Measurements from ENCODE around the gene KRTAP1-3.
"Not testable (repeated sequence)": the region's sequence is repeated elsewhere in the genome, so short reads cannot be mapped to it uniquely, and the experiment has no call there.

The KRTAP1-3 gene

DNA sequence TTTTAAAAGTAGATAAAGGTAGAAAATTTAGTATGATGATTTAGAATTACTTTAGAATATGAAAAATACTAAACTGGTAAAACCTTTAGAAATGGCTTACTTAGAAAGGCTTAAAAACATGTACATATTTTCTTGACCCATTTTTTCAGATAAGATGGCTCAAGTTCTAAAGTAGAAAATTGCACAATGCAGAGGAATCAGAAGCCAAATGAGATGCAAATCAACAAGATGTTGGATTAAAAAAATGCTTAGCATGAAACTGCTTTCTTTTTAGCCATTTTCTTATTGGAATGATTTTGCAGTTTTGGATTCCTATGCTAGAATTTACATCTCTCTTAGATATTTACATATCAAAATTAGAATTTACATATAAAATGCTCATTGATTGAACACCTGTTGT, 24.2 kb downstream of the KRTAP1-3 start:
- no peaks in the 10 kb centered on the region for H3K36me3 Mint-ChIP-seq
- peaks cover 3% of the 10 kb centered on the region in 2 donors for H3K4me1 Mint-ChIP-seq
- H3K9me3 Mint-ChIP-seq, result no peaks in the 10 kb centered on the region
- no peak overlapping the region for H3K27ac Mint-ChIP-seq
- H3K4me3 Mint-ChIP-seq, result no peak overlapping the region
- H3K27me3 Mint-ChIP-seq, result peaks cover 0 to 7% of the 10 kb centered on the region in 2 donors
- ATAC-seq (replicated peaks) (no peak), DNase-seq (no peak)

DNA sequence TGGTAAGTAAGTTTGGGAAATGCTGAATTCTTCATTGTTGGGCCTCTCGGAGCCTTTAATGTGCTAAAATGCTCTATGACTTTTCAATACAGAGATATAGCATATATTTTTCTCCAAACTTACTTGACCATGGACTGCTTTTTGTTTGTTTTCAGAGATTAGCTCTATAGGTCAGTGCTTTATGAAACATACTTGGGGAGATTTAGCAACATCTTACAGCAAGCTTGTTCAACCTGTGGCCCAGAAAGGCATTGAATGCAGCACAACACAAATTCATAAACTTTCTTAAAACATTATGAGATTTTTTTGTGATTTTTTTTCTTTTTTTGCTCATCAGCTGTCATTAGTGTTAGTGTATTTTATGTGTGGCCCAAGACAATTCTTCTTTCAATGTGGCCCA, 24.7 kb downstream of the KRTAP1-3 start:
- H3K27ac Mint-ChIP-seq, result no peak overlapping the region
- no peak overlapping the region for H3K4me3 Mint-ChIP-seq
- peaks cover 0 to 7% of the 10 kb centered on the region in 2 donors for H3K27me3 Mint-ChIP-seq
- no peaks in the 10 kb centered on the region for H3K36me3 Mint-ChIP-seq
- no peaks in the 10 kb centered on the region for H3K9me3 Mint-ChIP-seq
- ATAC-seq (replicated peaks) (no peak), DNase-seq (no peak)
- peaks cover 0 to 1% of the 10 kb centered on the region in 2 donors for H3K4me1 Mint-ChIP-seq

DNA sequence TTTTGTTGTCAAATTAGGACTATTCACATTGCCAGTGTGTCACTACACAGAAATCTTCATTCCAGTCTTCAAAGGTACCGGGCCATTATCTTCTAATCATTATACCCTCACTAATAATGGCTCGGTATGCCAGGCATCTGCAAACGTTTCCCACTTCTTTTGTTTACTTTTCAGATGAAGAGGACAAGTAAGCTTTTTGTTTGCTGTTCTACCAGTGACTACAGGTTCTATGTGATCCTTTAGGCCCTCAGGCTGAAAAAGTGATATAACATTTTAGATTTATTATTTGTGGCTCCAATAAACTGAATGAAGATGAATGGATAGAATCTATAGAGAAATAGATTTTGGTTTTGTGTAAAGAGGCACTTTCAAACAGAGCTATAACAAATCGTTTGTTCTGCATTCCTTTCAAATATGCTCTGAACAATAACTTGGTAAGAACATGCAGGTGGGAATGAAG, 25.3 kb downstream of the KRTAP1-3 start:
- Mint-ChIP-seq H3K9me3 (no peaks in the 10 kb centered on the region), H3K36me3 (no peaks in the 10 kb centered on the region), H3K4me3 (no peak overlapping the region), H3K4me1 (peaks cover 0 to 1% of the 10 kb centered on the region in 2 donors), H3K27ac (no peak overlapping the region), H3K27me3 (peaks cover 0 to 7% of the 10 kb centered on the region in 2 donors)
- ATAC-seq (replicated peaks) (no peak), DNase-seq (no peak)

GRCh38 chr17:41008811-41009210, 25.9 kb downstream of the KRTAP1-3 start, which contains the start of gene KRTAP3-1:
TSS of gene KRTAP3-1 (minus strand) at chr17:41009128. CDS start at chr17:41009074, 54 bp downstream.
- H3K9me3 Mint-ChIP-seq, result no peaks in the 10 kb centered on the region
- DNase-seq (no peak), ATAC-seq (replicated peaks) (no peak)
- peaks cover 0 to 11% of the 10 kb centered on the region in 2 donors for H3K27me3 Mint-ChIP-seq
- no peak within 1 kb of the TSS for H3K4me3 Mint-ChIP-seq
- no peak within 1 kb of the TSS for H3K27ac Mint-ChIP-seq
- no peaks in the 10 kb centered on the region for H3K36me3 Mint-ChIP-seq
- peaks cover 0 to 1% of the 10 kb centered on the region in 2 donors for H3K4me1 Mint-ChIP-seq

DNA sequence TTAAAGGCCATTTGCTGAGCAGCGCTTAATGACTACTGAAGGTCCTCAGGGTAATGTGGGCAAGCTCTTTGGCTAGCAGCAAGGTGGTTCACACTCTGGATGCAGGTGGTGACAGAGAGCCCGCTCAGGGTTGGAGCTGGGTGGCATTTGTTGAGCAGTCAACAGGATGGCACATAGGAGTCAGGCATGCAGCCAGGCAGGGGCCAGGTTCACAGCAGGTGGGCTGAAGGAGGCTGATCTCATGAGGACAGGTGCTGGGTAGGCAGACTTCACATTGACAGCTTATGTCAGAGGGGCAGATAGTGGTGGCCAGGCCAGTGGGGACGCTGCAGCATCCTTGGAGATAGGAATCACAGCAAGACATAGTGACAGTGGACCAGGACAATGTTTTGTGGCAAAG, 30.3 kb downstream of the KRTAP1-3 start:
- DNase-seq, result no peak
- H3K4me1 Mint-ChIP-seq, result peaks cover 0 to 1% of the 10 kb centered on the region in 2 donors
- H3K27ac Mint-ChIP-seq, result no peak overlapping the region
- ATAC-seq (replicated peaks), result no peak
- no peaks in the 10 kb centered on the region for H3K36me3 Mint-ChIP-seq
- H3K27me3 Mint-ChIP-seq, result peaks cover 13 to 16% of the 10 kb centered on the region in 2 donors
- H3K9me3 Mint-ChIP-seq, result no peaks in the 10 kb centered on the region
- H3K4me3 Mint-ChIP-seq, result no peak overlapping the region

DNA sequence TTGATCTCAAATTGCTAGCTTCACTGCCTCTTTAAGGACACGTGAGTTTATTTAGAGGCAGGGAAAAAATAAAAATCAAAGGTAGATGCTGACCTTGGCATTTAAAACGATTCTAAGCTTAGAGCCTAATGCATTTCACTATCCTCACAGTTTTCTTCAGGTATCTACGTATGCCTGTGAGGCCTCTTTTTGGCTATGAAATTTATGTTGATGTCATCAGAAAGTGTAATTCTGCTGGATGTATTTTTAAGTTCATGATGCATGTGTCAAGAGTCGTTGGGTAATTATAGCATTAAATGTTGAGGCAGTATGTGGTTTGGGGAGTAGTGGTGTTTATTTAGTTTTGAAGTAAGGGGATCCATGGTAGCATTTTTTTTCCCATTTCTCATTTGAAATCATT, 30.7 kb downstream of the KRTAP1-3 start:
- no peaks in the 10 kb centered on the region for H3K9me3 Mint-ChIP-seq
- DNase-seq, result no peak

DNA sequence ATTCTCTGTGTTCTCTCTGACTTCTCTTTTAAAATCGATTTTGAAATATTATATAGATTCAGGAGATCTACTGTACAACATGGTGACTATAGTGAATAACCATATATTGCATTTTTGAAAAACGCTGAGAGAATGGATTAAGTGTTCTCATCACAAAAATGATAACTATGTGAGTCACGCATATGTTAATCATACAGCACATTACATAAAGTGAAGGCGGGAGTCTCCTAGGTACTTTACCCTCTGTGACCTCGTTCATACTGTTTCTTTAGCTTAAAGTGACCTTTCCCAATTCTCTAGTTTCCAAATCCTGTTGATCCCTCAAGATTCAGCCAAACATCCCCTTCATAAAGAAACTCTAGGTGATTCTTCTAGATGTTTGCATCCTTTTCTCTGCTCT, 31.9 kb downstream of the KRTAP1-3 start:
- no peaks in the 10 kb centered on the region for H3K9me3 Mint-ChIP-seq
- DNase-seq (no peak), ATAC-seq (replicated peaks) (no peak)
- H3K27ac Mint-ChIP-seq, result no peak overlapping the region
- no peaks in the 10 kb centered on the region for H3K36me3 Mint-ChIP-seq
- H3K4me1 Mint-ChIP-seq, result no peaks in the 10 kb centered on the region
- H3K27me3 Mint-ChIP-seq, result peaks cover 21% of the 10 kb centered on the region in 2 donors
- no peak overlapping the region for H3K4me3 Mint-ChIP-seq

More for the DNA sequence above, 30.7 kb downstream of the KRTAP1-3 start:
- peaks cover 0 to 1% of the 10 kb centered on the region in 2 donors for H3K4me1 Mint-ChIP-seq
- no peak overlapping the region for H3K27ac Mint-ChIP-seq
- H3K36me3 Mint-ChIP-seq, result no peaks in the 10 kb centered on the region
- no peak overlapping the region for H3K4me3 Mint-ChIP-seq
- ATAC-seq (replicated peaks), result no peak
- peaks cover 15 to 20% of the 10 kb centered on the region in 2 donors for H3K27me3 Mint-ChIP-seq

GRCh38 chr17:41001795-41002194, 32.9 kb downstream of the KRTAP1-3 start:
- H3K9me3 Mint-ChIP-seq, result no peaks in the 10 kb centered on the region
- H3K27me3 Mint-ChIP-seq, result peaks cover 27 to 31% of the 10 kb centered on the region in 2 donors
- no peaks in the 10 kb centered on the region for H3K4me1 Mint-ChIP-seq
- ATAC-seq (replicated peaks) (no peak), DNase-seq (no peak)
- H3K4me3 Mint-ChIP-seq, result no peak overlapping the region
- no peak overlapping the region for H3K27ac Mint-ChIP-seq
- H3K36me3 Mint-ChIP-seq, result no peaks in the 10 kb centered on the region

DNA sequence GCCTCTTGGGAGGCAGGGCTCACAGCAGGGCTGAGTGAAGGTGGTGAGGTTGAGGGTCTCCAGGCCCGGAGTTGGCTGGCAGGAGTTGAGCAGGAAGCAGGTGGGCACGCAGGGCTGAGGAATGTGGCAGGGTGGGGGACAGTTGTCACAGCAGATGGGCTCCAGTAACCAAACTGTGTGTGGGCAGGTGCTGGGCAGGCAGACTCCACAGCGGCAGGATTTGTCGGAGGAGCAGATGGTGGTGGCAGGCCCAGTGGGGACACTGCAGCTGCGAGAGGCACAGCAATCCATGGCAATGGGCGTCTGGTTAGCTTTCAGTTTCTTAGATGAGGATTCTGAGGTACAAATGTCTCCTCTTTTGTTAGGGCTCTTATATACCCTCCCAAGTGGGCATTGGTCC, 35.1 kb downstream of the KRTAP1-3 start, which contains the start of gene KRTAP3-2:
TSS of gene KRTAP3-2 (minus strand) at position 344 of the 400 bp plus-strand sequence. CDS start at position 291, 53 bp downstream.
- H3K27me3 Mint-ChIP-seq, result peaks cover 30 to 42% of the 10 kb centered on the region in 2 donors
- not testable (repeated sequence) for H3K4me1 Mint-ChIP-seq; H3K9me3 Mint-ChIP-seq; H3K27ac Mint-ChIP-seq; H3K36me3 Mint-ChIP-seq; DNase-seq; H3K4me3 Mint-ChIP-seq; ATAC-seq (replicated peaks)

DNA sequence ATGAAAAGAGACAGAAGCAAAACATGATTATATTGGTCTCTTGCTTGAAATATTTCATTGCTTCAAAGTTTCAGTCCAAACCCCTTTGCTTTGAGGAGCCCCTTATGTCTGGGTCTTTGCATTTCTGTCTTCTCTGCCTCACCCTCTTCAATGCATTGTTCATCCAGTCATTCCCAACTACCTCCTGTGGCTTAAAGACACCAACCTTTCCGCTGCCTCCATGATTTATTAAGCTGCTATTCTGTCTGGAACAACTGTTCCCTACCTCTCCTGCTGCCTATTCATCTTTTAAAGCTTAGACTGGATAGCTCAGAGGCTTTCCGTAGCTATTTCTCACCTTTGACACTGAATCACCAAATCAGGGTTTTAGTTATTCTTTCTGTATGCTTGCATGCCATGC, 37.3 kb downstream of the KRTAP1-3 start:
- no peak overlapping the region for H3K4me3 Mint-ChIP-seq
- no peaks in the 10 kb centered on the region for H3K4me1 Mint-ChIP-seq
- no peaks in the 10 kb centered on the region for H3K9me3 Mint-ChIP-seq
- H3K27me3 Mint-ChIP-seq, result peaks cover 32 to 53% of the 10 kb centered on the region in 2 donors
- DNase-seq (no peak), ATAC-seq (replicated peaks) (no peak)
- H3K36me3 Mint-ChIP-seq, result peaks cover 0 to 2% of the 10 kb centered on the region in 2 donors
- no peak overlapping the region for H3K27ac Mint-ChIP-seq

DNA sequence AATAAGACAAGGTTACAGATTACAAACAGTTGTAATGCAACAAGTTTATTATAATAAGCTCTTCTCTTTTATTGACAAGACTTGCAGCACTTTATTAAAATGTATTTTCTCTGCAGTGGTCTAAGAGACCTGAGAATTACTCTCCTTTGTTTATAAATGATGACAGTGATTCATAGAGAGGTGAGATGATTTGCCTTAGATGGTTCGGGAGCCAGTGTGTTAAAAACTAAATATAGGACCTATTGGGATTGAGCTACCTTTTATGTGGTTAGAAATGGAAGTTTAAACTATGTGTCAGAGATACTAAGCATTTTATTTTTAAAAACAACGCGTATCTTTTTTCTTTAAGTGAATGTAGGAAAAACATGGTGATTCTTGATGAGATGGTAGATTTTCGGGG, 37.8 kb downstream of the KRTAP1-3 start:
- Mint-ChIP-seq H3K27ac (no peak overlapping the region), H3K4me1 (no peaks in the 10 kb centered on the region), H3K9me3 (no peaks in the 10 kb centered on the region), H3K36me3 (peaks cover 0 to 2% of the 10 kb centered on the region in 2 donors), H3K27me3 (peaks cover 31 to 49% of the 10 kb centered on the region in 2 donors), H3K4me3 (no peak overlapping the region)
- ATAC-seq (replicated peaks) (no peak), DNase-seq (no peak)

- Mint-ChIP-seq H3K36me3 (peaks cover 0 to 2% of the 10 kb centered on the region in 2 donors), H3K27me3 (peaks cover 34 to 54% of the 10 kb centered on the region in 2 donors), H3K4me1 (no peaks in the 10 kb centered on the region), H3K27ac (no peak overlapping the region), H3K4me3 (no peak overlapping the region), H3K9me3 (no peaks in the 10 kb centered on the region)
- DNase-seq, result no peak
- ATAC-seq (replicated peaks), result no peak
These were observed 39.6 kb downstream of the KRTAP1-3 start for GRCh38 chr17:40995116-40995515.

DNA sequence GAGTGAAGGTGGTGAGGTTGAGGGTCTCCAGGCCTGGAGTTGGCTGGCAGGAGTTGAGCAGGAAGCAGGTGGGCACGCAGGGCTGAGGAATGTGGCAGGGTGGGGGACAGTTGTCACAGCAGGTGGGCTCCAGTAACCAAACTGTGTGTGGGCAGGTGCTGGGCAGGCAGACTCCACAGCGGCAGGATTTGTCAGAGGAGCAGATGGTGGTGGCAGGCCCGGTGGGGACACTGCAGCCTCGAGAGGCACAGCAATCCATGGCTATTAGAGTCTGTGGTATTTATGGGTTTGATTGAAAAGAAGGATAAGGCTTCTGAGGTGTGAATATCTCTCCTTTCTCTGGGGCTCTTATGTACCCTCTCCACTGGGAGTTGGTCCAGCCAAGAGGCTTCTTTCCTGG, 40.8 kb downstream of the KRTAP1-3 start, which contains the start of gene KRTAP3-3:
TSS of gene KRTAP3-3 (minus strand) at position 326 of the 400 bp plus-strand sequence. CDS start at position 259, 67 bp downstream.
- H3K9me3 Mint-ChIP-seq, result no peaks in the 10 kb centered on the region
- no peak within 1 kb of the TSS for H3K4me3 Mint-ChIP-seq
- no peaks in the 10 kb centered on the region for H3K4me1 Mint-ChIP-seq
- ATAC-seq (replicated peaks), result no peak
- DNase-seq, result no peak
- H3K27ac Mint-ChIP-seq, result no peak within 1 kb of the TSS
- peaks cover 27 to 47% of the 10 kb centered on the region in 2 donors for H3K27me3 Mint-ChIP-seq
- H3K36me3 Mint-ChIP-seq, result peaks cover 0 to 2% of the 10 kb centered on the region in 2 donors

- ATAC-seq (replicated peaks) (no peak), DNase-seq (no peak)
- Mint-ChIP-seq H3K9me3 (no peaks in the 10 kb centered on the region), H3K4me3 (no peak overlapping the region), H3K27ac (no peak overlapping the region), H3K27me3 (peaks cover 27 to 43% of the 10 kb centered on the region in 2 donors), H3K36me3 (peaks cover 0 to 2% of the 10 kb centered on the region in 2 donors), H3K4me1 (no peaks in the 10 kb centered on the region)
These were observed 41.6 kb downstream of the KRTAP1-3 start for GRCh38 chr17:40993084-40993483.

DNA sequence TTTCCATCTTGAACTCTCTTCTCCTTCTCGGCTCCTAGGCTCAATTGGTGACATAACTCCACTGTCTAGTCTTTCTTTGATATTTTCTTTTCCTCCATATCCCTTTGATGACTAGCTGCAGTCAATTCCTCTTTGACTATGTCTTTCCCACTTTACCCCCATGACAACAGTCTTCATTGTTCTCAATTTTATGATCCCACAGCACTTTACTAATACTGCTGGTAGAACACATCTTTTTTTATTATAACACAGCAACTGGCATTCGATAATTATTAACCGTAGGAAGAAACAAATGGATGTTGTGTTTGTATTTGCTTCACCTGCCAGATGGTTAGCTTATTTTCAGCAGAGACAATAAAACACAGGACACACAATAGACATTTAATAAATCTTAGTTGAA, 42.0 kb downstream of the KRTAP1-3 start:
- peaks cover 25 to 40% of the 10 kb centered on the region in 2 donors for H3K27me3 Mint-ChIP-seq
- peaks cover 1 to 3% of the 10 kb centered on the region in 2 donors for H3K4me1 Mint-ChIP-seq

More for the DNA sequence above, 42.0 kb downstream of the KRTAP1-3 start:
- H3K27ac Mint-ChIP-seq, result no peak overlapping the region
- ATAC-seq (replicated peaks) (no peak), DNase-seq (no peak)
- H3K9me3 Mint-ChIP-seq, result no peaks in the 10 kb centered on the region
- H3K36me3 Mint-ChIP-seq, result peaks cover 0 to 2% of the 10 kb centered on the region in 2 donors
- H3K4me3 Mint-ChIP-seq, result no peak overlapping the region

All from stimulated activated naive B cell treated with anti-CD40 and anti-IgM and Interleukin-4, amounts not matched to agents 10 μg/mL and 1 μg/mL and 100 μg/mL, for 72 hours (primary cell).